CD4-positive, alpha-beta T cell treated with Interleukin-17A for 4 hours (primary cell): Measurements from ENCODE around the gene RHOG.
"Not testable (repeated sequence)": the region's sequence is repeated elsewhere in the genome, so short reads cannot be mapped to it uniquely, and the experiment has no call there.

ENCODE experiments used
- DNase-seq: peaks from one replicate; pipeline ENCODE4 v3.0.0-alpha.2; 2020; ENCODE audit warnings: mixed read lengths

The RHOG gene

DNA sequence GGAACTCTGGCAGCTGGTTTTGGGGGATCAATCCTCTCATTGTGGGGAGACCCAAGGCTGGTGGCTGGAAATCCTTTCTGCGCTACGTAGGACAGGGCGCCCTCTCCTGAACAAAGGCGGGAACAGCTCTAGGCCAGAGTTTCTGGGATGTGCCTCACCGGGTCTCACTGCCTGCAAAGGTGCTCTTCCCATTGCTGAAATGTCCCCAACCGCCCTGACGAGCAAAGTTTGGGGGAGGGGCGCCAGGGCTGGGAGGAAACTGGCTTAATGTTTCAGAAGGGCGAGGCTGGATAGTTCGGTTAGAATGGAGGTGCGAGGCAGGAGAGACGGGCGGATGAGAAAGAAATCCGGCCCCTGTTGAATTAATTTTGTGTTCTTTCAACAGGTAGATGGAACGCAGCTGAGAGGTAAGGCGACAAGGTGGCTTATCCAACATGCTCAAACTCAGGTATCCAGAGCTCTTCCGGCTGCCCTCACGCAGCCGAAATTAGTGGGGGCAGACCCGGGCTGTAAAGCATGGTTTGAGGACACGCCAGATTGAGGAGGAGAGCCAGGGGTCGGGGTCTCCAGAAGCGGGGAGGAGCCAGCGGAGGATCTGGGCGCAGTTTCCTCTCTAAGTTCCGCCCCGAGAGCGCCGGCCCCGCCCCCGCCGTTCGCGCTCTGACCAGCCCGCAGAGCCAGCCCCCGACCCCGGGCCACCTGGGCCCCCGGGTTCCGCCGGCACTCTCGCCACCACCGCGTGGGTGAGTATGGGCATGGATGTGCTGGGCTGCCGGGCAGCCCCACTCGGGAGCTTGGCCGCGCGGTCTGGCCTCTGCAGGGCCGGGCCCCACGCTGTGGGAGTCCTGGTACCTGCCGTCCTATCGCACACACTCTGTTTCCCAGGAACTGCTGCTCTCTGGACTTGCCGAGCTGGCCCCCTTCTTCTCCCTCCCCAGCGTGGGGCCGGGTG lies 32.6 kb downstream of the RHOG start, which contains the start of gene PGAP2:
PGAP2 (plus strand) TSS at position 652 of the 952 bp plus-strand sequence. CDS start 2,700 bp downstream, outside the sequence.
- peak; percentile 77 for DNase-seq

DNA sequence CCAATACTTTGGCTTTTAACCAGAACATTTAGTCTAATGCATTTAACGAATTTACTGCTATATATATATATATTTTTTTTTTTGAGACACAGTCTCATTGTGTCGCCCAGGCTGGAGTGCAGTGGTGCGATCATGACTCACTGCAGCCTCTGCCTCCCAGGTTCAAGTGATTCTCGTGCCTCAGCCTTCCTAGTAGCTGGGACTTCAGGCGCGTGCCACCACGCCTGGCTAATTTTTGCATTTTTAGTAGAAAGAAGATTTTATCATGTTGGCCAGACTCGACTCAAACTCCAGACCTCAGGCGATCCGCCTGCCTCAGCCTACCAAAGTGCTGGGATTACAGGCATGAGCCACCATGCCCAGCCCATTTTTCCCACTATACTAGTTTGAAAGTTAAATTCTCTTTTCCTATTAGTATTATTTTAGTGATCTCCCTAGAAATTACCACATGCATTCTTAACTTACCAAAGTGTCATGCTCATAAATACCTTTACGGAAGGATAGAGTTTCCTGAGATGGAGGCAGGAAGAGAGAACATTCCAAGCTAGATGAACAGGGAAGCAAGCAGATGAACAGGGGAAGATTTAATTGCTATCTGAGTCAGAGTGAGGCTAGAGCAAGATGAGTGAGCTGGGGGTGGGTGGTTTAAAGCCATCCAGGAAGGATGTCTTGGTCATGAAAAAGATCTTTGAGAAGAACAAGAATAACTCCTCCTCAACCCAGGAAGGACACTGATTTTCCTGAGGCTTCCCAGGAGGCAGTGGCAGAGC lies 36.8 kb downstream of the RHOG start:
- DNase-seq = no peak

DNA sequence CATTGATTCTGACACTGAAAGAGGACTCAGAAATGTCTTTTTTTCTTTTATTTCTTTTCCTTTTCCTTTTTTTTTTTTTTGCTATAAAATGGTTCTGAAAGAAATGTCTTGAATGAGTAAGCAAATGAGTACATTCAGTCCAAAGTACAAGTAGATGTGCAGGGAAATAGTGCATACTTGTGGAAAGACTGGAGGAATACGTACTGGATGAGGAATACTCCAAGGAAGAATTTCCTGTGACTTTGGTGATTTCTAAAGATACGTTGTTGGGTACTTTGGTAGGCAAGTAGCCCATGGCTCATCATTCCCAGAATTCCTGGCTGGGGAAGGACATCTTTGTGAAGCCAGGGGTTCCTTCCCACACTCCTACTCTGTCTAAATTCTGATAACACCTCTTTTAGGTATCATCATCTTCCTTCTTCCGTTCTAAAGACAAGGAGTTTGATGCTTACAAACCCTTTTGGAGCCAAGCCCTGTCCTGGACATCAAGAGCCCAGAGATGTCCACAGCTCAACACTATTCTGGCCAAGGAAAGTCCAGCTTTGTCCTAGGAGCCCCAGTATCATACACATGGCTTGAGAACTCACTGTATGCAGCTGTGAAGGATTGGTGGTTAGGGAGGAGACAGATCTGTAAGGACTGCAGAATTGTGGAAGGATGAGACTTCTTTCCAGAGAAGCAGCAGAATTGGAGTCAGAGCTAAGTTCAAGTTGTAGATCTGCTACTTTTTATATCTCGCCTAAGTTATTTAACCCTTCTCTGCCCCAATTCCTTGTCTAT lies 38.6 kb downstream of the RHOG start:
- DNase-seq = no peak

DNA sequence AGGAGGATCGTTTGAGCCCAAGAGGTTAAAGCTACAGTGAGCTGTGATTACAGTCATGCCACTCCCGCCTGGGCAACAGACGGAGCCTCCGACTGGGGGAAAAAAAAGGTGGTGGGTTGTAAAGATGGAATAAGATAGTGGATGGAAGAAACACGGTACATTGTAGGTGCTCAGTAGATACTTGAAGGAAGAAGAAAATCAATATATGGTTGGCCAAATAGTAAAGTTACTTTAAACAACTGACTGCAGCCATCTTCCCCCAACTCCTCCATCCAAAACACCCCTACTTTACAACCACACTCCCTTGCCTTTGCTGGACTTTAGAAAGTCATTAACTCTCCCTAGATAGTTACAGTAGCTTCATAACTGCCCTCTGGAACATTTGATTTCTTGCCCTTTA lies 40.9 kb downstream of the RHOG start:
- no peak for DNase-seq

DNA sequence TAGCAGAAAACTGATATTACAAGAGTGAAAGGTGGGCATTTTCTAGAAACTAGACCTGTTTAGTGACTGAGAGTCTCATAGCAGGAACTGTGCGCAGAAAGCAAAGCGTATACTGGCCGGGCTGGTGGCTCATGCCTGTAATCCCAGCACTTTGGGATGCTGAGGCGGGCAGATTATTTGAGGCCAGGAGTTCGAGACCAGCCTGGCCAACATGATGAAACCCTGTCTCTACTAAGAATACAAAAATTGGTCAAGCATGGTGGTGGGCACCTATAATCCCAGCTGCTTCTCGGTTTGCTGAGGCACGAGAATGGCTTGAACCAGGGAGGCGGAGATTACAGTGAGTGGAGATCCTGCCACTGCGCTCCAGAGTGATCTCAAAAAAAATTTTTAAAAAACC lies 41.6 kb downstream of the RHOG start:
- DNase-seq = no peak

DNA sequence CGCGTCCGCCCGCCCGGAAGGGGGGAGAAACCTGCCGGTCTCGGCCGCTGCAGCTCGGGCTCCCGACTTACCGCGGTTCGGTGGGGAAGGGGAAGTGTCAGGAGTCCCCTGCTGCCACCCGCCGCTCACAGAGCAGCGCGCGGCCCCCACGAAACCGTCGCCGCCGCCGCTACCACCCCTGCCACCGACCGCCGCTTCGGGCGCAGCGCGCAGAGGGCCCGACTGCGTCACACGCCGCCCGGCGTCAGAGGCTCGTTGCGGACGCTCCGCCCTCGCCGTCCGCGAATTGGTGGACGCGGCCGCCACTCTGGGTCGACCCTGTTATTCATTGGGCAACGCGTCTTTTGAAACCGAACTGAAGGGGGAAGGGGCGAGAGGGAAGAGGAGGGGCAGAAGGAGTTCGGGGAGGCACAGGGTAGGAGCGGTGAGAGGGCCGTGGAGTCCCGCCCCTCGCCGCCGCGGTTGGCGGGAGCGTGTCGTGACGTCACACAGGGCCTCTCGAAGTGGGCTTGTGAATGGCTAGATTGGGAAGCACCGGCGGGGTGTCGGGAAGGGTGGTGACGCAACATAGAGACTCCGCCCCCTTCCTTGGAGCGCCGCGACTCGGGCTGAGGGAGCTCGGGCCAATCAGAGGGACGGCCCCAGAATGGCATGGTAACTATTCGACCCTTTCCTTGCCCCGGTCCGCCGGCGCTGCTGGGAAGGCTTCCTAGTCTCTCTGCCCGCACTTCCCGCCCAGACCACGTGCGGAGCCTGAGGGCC lies 43.2 kb downstream of the RHOG start, which contains the start of gene NUP98:
NUP98 (minus strand) TSS at position 226 of the 762 bp plus-strand sequence. CDS start 15,437 bp downstream, outside the sequence.
- peak; percentile 99 for DNase-seq

DNA sequence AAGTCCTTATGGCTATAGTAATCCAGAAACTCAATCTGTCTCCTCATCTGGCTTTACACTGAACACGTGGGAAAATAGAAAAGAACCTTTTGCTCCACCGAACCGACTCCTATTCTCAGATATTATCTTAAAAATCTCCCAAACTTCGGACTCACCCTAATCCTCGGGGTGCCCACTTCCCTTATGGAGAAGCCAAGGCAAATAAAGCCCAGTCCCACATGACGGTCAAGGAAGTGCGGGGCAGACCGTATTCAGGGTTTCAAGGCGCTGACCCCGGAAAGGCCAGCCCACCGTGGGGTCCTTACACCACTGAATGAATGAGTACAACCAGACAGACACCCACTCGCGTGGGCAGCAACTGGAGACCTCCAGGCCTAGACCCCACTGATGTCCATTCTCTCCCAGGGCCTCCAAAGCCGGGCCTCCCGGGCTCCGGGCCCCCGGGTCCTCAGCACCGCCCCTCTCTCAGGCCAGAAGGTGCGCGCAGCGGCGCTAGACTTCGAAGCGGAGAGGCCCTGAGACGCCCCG lies 43.9 kb downstream of the RHOG start:
- no peak for DNase-seq

DNA sequence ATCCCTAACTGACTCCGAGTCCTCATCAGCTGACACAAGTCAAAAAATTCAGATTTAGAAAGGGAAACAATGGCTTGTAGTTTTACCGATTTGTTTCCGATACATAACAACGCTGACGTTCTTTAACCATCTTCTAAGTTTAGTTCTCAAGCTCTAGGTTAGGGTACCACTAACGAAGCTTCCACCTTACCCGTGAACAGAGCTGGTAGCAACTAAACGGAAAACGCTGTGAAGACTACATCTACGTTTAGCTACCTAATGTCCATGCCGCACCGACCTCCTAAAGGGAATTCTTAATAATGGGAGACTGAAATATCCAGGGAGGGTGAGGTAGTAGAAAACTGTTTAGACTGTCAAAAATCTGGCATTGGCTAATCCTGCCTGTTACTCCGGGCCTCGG lies 44.4 kb downstream of the RHOG start:
- DNase-seq = no peak

DNA sequence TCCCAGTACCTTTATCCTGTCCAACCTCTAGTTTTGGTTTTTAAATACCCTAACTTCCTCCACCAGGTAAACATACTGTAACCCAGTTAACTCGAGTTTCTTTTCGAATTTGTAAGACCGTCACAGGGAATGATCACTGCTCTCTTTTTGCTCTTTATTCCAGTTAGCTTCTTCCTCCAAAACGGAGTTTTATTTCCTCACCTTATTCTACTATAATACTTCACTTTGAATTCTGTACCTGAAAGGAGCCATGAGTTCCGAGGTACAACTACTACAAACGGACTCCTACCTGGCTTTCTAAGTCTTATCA lies 44.8 kb downstream of the RHOG start:
- no peak for DNase-seq

DNA sequence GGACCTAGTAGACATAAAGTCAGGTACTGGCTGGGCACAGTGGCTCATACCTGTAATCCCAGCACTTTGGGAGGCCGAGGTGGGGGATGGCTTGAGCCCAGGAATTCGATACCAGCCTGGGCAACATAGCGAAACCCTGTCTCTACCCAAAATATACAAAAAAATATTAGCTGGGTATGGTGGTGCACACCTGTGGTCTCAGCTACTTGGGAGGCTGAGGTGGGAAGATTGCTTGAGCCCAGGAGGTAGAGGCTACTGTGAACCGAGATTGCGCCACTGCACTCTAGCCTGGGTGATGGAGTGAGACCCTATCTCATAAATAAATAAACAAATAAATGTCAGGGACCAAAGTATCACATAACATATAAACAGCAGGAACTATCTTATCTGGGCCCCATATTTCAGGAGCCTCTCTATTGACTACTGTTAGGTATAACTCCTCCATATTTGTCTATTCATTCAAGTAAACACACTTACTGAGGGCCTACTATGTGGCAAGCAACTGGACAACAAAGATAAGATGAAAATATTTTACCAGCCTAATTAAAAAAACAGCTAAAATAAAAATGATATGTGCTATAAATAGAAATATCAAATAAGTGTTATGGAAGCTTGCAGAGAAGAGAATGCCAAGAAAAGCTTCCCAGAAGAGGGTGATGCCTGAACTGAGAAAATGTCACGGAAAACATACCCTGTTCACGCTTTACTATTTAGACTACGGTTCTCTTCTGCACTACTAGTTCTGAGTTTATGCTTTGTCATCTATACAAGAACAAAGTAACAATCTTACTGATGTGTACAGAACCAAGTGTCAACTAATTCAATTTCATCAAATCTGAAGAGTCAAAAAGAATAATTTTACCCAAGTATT lies 45.4 kb downstream of the RHOG start:
- DNase-seq = no peak

DNA sequence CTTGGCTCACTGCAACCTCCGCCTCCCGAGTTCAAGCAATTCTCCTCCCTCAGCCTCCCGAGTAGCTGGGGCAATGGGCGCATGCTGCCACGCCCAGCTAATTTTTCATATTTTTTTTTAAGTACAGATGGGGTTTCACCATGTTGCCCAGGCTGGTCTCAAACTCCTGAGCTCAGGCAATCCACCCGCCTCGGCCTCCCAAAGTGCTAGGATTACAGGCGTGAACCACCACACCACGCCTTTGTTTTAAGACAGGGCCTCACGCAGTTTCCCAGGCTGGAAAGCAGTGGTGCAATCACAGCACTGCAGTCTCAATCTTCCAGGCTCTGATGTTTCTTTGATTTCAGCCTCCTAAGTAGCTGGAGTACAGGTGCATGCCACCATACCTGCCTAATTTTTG lies 46.4 kb downstream of the RHOG start:
- not testable (repeated sequence) for DNase-seq

DNA sequence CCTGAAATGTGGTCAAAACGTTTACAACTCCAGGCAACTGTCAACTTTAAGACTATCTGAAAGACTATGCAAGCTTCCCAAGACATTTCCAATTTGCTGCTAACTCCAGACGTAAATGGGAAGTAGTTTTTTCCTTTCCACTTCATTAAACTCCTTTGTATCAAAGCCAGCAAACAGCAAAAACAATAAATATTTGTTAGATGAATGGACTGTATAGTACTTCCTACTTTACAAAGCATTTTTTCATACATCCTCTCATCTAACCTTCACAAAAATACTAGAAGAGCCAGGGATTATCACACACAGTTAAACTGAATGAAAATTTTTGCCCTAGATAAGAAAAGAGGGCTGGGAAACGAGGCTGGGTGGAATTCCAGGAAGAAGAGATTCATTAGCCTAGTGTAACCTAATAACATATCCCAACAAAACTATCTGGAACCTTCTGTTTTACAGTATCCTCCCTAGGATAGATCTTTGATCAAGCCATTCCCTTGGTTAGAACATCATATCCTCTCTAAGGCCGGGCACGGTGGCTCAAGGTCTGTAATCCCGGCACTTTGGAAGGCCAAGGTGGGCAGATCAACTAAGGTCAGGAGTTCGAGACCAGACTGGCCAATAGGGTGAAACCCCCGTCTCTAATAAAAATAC lies 53.9 kb downstream of the RHOG start:
- DNase-seq = no peak

DNA sequence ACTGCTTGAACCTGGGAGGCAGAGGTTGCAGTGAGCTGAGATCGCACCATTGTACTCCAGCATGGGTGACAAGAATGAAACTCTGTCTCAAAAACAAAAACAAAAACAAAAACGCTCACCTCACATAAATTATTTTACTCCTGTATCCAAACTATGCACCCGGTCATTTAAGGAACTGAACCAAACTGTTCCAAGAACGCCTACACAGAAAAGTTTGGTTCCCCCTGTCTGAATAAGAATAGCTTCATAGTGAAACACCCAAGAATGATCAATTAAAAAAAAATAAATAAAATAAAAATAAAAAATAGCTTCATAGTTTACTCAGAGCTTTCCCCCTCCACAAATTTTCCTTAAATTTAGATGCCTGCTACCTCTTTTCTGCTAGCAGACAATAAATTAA lies 57.1 kb downstream of the RHOG start:
- DNase-seq = no peak

DNA sequence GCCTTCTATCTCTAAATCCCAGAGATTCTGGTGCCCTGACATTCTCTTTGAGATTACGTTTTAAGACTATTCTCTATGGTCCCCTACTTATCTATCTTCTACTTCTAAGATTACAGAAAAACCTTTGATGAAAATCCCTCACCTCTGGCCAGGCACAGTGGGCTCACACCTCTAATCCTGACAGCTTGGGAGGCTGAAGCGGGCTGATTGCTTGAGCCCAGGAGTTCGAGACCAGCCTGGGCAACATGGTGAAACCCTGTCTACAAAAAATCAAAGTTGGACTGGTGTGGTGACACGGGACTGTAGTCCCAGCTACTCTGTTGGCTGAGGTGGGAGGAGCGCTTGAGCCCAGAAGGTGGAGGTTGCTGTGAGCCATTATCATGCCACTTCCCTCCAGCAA lies 57.8 kb downstream of the RHOG start:
- no peak for DNase-seq

DNA sequence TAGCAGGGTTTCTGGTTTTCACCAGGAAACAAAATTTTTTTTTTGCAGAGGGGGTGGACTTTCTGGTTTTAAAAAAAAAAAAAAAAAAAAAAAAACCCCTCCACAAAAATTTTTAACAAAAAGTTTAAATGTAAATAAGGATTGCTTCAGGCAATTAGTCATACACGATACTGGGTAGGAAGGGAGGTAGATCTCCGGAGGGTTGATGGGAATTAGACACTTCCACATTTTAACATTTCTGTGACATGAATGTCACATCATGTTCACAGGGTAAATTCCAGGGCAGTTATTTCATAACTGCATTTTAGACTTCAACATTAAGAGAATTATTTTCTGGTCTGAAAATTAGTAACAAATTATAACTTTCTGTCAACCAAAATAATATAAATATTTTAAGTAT lies 59.3 kb downstream of the RHOG start:
- DNase-seq = no peak
